GM19238 (cell line): ENCODE measurements around the gene BEAN1.
A peak's percentile ranks its signal among the peaks of the same experiment; 100 is the strongest.
"Not testable (repeated sequence)": the region's sequence is repeated elsewhere in the genome, so short reads cannot be mapped to it uniquely, and the experiment has no call there.

Source experiments
- DNase-seq: peaks from one replicate; pipeline ENCODE4 v3.0.0; 2011; ENCODE audit warnings: low spot score; ENCODE audit not compliant: insufficient read length

BEAN1 gene

DNA sequence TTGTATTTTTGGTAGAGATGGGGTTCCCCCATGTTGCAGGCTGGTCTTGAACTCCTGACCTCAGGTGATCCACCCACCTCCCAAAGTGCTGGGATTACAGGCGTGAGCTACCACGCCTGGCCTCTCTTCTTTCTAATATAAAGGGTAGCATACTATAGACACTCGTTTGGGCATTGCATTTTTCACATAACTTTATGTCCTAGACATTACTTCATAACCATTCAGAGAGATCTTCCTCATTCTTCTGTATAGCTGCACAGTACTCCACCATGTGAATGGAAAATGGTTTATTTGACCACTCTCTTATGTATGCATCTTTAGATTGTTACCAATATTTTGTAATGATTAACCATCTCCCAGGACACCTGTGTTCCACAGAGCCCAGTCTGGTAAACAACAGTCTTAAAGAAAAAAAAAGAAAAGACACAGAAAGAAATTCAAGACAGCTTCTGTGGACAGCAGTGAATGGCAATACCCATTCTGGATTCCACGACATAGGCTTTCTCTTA, 80.7 kb downstream of the BEAN1 start:
- no peak for DNase-seq

DNA sequence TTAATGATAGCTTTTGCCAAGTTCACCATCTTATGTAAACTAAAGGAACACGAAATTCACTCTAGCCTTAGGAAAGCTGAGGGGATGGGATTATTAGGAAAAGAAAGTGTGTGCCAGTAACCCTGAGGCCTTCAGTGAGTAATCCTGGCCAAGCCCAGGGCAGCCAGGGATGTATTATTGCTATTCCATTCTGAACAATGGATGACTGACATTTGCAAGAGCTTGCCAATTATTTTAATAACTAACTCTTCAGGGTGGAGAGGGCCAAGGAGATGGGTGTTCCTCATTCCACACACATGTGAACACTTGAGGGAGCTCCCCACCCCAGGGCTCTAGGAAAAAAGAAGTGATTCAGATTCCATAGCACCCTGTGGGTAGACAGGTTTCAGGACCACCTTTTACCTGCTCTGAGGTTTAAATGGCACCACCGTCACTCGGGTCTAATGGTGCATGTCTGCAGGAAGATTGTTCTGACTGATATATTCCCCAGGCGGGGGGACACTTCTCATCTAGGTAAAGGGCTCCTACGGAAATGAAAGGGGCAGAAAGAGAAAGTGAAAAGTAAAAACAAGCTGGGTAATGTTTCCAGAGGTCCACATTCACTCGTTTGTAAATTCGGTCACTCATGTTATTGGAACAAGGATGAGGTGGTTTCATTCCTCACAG, 81.3 kb downstream of the BEAN1 start:
- DNase-seq: no peak

DNA sequence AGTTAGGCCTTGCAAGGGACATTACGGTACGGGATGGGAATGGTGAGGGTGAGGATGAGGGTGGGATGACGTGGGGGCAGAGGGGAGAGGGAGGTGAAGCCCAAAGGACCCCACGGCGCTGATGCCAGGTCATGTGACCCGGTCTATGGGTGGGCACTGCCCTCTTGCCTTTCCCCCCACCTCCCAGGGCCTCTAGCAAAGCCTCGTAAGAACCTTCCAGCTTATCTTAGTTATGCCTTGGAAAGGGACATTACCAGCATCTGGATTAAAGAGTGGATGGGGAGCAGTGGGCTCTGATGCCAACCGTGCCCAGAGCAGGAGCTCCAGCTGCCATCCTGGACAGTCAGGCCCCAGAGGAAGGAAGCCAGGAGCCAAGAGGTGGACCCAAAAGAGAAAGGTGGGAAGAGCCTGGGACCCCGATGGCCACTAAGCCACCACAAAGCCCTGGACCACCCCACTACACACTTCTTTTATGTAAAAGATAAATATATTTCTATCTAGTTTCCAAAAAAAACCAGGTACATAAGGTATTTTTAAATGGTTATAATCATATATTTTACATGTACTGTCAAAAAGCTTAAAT, 81.9 kb downstream of the BEAN1 start:
- no peak for DNase-seq

DNA sequence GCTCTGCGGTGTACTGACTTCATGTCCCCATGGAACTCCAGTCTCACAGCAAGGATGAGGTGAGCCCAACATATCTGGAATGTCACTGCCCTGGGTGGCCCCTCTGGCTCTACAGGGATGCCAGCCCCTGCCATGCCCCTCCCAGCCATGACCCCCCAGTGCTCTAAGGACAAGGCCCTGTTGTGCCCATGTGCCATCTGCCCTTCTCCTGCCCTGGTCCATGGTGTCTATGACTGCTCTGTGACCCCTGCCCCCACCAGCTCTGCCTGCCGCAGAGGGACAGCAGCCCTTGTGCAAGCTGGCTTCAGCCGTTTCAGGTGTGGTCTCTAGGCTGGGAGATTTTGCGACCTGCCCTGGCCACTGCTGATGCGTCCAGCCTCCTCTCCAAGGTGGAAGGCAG, 82.5 kb downstream of the BEAN1 start:
- no peak for DNase-seq

DNA sequence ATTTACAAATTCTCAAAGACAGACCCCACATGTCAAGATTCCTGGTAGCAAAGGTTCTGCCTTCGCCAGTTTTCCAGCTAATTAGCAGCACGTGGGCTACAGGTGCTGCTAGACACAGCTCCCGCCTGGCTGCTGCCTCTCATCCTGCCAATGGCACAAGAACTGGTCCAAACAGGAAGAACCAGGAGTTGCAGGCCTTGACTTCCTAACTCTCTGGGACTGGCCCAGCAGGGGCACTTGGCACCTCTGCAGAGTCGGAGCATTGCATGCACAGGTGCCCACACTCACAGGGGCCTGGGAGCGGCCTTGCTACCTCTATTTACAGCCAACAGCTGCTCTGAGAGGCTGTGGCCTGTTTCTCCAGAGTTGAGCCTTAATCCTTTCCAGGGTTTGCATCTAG, 83.2 kb downstream of the BEAN1 start:
- no peak for DNase-seq

DNA sequence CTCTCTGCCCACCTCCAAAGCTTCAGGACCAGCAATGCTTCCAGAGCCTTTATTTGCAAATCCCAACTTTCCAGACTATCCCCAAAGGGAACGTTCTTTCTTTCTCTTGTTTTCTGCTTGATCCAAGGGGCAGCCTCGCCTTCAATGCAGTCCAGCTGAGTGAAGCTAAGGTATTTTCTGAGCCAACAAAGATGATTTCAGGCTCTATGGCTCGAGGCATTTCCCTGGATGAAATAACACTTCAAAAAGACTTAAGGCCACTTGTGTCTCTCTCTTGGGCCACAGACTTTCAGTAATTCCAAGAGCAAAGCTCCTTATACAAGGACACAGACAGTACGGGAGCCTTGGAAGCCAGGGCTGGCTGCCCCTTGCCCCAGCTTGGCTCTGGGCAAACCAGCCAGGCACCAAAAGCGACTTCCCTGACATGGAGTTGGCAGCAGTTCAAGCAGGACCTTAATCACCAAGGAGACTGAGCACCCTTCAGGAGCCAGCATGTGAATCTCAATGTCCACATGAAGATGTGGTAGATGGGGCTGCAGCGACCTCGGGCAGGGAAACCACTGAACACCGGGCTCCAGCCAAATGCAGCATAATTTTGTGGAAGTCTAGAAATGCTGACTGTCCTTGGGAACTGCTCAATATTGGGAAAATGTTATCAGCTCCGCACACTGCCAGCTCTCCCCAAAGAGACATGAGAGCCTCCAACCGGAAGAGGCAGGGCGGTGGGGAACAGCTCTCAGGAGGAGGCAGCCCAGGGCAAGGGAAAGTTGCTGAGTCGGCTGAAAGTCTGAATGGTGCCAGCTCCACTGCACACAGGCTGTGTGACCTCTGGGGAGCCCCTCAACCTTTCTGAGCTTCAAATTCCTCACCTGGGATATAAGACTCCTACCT, 83.9 kb downstream of the BEAN1 start:
- DNase-seq: no peak

DNA sequence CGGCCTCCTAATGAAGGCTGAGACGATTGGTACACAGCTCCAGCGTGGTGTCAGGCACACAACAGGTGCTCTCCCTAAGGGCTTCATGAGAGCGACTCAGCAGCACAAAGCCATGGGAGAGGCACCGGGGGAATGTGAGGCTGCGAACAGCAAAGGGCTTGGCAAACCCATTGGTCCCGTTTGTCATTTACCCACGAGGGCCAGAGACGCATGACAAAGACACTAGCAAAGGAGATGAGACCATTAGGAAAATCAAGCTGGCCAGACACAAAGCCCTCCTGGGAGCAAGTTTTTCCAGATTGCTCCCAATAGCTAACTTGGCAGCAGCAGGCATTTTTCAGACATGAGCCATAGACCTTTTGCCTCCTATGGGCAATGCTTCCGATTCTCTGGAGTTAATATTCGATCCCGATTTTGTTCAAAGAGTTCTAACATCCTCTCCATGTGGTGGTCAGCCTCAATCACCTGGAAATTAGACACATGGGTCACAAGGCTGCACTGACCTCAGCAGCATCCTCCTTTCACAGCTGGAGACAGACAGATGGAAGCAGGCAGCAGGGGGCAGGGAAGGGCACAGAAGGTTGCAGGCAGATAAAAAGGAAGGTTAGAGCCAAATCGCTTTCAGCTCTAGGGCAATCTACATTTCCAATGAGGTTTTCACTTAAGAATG, 84.6 kb downstream of the BEAN1 start:
- no peak for DNase-seq

DNA sequence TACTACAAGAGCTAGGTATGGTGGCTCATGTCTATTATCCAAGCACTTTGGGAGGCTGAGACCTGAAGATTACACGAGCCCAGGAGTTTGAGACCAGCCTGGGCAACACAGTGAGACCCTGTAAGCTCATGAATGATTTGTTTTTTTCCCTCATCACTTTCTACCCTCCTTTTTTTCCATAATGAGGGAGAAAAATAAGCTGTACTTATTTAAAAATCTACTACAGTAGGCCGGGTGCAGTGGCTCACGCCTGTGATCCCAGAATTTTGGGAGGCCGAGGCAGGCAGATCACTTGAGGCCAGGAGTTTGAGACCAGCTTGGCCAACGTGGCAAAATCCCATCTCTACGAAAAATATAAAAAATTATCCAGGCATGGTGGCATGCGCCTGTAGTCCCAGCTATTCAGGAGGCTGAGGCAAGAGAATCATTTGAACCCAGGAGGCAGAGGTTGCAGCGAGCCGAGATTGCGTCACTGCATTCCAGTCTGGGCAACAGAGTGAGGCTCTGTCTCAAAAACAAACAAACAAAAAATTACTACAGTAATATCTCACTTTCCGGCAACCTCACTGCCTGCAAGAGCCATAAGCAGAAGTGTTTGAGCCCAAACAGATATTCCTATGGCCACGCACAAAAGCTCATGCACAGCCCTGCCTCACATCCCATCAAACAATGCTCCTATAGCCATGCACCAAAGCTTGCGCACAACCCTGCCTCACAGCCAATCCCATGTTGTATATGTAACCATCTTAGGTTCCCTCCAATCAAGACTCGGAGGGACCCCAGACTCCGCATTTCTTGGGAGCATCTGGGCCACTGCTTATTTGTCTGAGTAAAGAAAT, 85.4 kb downstream of the BEAN1 start:
- no peak for DNase-seq

DNA sequence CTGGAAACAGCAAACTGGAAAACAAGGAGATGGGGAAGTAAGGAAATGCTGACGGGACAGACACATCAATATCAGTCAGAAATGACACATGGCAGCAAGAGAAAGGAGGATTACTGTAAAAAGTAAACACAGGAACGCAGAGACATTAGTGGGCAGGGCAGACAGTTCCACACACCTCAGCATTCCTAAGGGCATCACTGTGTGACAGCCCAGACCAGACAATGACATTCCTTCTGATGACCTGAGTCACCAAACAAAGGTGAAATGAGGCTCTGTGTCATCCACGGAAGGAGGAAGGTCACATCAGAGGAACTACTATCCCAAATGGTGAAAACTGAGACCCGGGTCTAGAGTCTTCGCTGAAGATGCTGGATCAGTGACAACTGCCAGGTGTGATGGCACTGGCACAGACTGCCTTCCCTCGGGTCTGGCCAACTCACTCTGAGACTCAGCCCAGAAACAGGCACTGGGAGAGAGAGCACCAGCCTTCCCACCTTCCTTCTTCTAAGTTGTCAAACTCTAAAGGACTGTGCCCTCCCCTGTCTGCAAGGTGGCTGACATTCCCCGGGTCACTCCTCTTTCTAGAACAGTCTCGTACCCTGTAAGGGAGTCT, 86.1 kb downstream of the BEAN1 start:
- DNase-seq: no peak

DNA sequence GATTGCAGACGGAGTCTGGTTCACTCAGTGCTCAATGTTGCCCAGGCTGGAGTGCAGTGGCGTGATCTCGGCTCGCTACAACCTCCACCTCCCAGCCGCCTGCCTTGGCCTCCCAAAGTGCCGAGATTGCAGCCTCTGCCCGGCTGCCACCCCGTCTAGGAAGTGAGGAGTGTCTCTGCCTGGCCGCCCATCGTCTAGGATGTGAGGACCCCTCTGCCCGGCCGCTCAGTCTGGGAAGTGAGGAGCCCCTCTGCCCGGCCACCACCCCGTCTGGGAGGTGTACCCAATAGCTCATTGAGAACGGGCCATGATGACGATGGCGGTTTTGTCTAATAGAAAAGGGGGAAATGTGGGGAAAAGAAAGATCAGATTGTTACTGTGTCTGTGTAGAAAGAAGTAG, 87.3 kb downstream of the BEAN1 start:
- not testable (repeated sequence) for DNase-seq

DNA sequence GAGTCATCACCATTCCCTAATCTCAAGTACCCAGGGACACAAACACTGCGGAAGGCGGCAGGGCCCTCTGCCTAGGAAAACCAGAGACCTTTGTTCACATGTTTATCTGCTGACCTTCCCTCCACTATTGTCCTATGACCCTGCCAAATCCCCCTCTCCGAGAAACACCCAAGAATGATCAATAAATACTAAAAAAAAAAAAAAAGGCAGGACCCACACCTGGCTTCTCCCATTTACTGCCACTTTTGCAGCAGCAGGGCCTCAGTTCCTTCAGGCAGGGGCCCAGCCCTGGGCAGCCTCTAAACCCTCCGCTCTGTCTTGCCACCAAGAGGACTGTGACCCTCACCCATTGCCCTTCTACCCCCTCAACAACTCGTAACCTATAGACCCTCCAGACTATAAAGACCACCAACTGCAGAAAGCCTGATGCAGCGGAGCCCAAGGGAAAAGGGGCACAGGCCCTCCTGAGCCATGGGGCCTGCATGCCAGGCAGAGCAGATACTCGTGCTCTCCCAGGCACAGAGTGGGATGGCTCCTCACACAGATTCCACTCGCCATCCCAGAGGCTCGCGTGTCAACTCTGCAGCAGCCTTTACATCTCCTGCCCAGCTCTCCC, 88.0 kb downstream of the BEAN1 start:
- not testable (repeated sequence) for DNase-seq

DNA sequence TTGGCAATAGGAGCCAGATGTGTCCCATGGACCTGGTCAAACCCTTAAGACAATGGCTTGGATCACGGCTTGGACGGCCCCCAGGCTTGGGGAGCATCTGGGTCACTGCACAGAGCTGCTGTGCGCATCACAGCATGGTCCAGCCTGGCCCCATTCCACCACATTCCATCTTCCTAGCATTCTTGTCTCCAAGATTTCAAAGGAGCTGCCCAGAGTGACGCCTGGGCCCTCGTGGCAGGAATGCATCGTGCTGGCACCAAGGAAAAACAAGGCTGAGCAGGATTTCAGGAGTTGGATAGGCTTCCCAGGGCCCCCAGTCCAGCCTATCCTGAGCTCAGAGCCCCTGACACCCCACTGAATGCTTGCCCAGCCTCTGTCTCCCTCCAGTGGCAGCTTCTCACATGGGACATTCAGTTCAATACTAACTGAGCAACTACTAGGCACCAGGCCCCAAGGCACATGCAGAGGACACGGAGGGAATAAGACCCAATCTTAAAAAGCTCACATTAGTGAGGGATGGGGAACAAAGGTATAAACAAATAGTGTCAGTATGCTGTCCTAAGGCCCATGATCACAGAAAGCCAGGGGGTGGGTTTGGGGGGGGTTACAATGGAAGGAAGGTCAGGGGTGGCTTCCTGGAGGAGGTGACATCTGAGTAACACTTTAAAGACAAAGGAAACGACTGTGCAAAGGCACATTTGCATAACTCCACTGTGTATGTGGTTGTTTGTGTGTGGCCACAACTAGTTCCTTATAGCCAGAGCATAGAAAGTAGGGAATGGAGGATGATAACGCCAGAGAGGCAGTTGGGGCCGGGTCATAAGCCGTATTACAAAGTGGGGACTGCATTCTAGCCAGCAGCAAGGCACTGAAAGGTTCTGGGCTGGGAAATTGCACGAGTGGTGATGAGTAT, 88.8 kb downstream of the BEAN1 start:
- DNase-seq: no peak

DNA sequence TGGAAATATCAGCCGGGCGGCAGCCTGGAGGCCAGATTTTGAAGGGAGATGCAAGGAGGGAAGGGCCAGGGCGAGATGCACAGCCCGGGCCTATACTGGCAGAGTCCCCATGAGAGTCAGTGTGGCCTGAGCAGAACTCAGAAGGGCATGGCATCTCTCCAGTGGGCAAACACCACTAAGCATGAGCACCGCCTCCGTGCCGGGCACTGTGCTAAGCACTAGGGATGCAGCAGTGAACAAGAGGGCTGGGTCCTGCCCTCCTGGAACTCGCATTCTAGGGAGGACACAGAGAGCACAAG, 89.4 kb downstream of the BEAN1 start:
- DNase-seq: no peak

DNA sequence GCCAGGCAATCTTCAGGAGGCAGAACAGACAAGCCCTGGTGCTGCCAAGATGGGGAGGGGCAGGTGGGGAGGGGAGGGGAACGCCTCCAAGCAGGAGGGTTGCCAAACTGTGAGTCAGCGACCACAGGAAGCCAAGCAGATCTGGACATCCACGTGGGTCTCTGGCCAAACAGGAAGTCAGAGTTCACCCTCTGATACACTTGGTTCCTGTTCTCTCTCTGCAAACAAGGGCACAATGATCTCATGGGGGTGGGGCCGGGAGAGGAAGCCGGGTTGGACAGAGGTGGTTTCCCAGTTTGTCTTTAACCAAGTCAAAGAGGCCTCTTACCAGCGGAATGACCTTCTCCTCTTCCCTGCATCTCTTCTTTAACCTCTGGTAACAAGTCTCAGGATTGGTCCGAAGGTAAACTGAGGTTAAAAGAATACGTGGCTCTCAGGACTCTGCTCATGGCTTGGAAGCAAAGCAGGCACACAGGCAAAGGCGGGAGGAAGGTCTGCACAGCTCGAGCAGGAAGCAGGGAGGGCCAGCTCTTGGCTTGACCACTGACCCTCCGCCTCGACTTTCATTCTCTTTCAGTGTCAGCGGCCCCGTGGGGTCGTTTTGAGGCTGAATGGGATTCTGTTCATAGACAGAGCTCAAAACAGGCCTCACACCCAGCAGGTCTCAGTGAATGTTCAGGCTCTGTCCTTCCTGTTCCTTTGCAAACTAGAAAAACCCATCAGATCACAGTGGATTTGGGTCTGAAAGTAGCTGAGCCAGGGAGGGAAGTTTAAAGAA, 89.9 kb downstream of the BEAN1 start:
- peak; percentile 93 for DNase-seq

DNA sequence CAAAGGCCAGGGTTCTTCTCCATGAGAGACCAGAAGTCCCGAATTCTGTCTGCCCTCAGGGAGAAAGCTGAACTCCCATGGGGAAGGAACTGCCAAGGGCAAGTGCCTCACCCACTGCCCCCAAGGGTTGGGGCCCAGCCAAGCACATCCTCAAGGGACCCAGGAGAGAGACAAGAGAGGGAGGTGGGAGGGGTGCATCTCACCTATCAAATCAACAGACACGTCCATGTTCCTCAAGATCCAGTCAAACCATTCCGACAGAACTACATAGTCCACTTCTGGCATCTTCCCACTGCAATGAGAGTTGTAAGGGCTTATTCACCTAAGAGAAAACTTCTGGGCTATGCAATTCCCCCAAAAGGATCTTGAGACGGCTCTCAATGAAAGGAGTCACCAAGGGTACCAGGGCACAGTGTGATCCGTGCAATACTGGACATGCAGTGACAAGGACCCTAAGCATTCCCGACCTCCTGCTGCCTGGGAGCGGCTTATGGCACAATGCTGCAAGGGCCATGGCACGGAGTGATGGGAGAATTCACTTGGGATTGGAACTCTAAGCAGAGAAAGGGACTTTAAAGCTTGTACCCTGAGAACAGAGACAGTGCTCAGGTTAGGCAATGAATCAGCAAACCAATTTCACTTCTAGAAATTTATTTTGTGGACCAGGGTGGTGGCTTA, 90.6 kb downstream of the BEAN1 start:
- DNase-seq: no peak

DNA sequence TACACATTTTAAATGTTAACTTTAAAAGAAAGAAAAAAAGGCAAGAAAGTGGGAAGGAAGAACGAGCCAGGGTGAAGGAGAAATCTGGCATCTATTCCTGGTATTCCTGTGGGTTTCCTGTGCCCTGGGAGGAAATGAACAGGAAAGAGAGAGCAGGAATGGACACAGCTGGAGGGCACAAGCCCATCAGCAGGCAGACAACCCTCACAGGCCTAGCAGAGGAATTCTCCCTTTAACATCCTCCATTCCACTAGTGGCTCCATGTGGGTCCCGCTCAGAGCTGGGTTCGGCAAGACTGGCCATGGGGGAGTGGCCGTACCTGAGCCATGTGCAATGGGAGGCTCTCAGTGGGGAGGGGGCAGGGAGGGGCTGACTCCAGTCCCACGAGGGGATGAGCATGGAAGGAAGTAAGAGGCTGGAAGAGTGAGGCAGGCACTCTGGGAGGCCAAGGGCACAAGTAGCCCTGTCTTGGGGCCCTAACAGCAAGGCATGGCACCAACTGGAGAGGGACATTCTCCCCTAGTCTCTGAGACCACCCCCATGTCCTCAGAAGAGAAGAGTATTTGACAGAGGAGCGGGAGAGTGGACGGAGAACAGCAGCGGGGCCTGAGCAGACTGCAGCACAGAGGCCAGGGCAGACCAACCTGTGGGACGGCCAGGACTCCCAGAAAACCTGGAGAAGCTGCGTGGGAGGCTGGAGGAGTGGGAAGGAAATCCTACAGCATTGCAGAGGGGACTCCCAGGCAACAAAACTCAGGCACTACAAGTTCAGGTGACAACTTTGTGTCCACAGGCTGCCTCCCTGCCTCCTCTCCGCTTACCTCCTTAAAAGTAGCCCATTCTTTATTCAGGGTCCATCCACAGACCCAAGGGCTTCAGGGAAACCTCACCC, 92.6 kb downstream of the BEAN1 start:
- DNase-seq: no peak
